GM19395 (cell line): Measurements from ENCODE around the gene ZNF385D.

ENCODE experiments used
- ATAC-seq: cut with Tn5 transposase; IDR thresholded peaks from one replicate; pipeline ENCODE4 v1.9.1; 2021; ENCODE audit warnings: mild to moderate bottlenecking, moderate library complexity; ENCODE audit not compliant: unreplicated experiment

The ZNF385D gene

DNA sequence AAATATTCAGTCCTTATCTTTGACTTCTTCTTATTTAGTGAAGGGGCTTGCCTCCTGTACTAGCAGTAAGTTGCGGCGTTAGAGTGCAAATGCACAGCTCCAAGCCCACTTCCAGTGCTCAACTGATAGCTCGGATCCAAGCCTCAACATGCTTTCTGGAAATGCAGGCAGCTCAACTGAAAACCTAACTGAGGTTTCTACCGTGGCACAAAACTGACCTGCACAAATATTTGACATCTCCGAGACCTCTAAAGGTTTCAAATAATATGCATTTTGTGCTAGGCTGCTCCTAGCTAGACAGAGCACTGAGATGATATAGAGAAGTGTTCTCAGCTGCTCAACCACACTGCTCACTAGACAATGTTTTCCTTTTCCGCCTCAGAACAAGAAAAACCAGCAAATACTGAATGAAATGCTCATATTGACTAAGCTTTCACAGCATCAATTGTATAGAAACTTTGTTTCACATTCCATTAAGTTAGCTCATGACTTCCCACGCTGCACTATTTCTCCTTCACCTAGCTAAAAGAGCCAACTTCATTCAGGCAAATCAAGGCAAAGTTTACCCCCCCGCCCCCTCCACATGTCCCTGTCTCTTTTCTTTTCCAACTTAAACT, 822 bp downstream of the ZNF385D start:
- no peak for ATAC-seq

DNA sequence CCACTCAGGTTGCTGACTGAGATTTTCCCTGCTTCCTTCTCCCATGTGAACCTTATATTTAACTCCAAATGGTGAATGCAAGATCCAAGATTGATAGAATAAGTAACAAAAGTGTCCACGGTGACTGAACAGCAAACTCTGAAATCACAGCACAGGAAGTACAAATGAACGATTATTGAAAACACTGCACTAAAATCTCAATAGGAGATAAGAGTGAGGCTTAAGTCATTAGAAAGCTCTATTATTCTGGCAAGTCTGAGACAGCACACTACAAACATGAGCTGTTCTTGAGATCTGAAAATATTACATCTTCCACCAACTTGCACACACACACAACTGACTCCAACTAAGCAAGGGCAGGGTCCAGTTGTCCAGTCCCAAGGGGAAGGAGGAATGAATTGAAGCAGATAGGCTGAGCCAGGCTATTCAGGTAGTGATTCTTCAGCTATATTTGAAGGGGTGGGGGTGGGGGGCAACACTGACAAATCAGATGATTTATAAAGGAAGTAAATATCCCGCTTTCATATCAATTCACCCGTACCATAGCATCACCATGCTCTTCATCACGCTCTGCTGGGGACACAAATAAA, 2.9 kb downstream of the ZNF385D start:
- ATAC-seq, result no peak

DNA sequence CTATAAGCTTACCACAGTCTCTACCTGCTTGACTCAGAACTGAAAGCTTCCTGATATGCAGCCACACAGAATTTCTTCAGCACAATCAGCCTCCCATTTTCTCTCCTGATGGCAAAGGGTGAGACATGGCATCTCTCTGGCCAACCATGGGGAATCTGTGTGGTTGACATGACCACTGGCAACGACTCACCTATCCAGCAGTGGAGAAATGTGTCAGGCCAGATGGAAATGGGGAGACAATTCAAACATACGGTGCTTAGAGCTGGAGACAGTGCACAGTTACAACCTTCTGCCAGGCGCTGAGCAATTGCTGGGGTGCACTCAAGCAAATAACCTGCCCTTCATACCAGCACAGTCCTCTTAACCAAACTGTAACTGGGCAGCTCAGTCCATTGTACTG, 3.6 kb downstream of the ZNF385D start:
- no peak for ATAC-seq

DNA sequence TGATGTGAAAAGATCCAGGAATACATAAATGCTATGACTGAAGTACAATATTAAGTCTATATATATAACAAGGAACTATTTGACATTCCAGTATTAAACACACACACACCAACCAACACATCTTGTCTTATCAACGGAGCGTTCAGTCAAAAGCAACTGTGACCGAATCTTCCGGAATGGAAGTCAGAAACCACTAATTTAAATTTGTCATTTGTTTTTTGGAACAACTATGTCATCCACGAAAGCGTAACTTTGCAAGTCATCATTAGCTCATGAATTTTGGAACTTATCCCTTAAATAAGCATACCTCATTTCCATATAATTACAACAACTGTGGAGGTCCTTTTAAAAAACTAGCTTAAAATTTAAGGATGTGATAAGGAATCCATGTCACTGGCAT, 5.0 kb downstream of the ZNF385D start:
- ATAC-seq, result no peak

DNA sequence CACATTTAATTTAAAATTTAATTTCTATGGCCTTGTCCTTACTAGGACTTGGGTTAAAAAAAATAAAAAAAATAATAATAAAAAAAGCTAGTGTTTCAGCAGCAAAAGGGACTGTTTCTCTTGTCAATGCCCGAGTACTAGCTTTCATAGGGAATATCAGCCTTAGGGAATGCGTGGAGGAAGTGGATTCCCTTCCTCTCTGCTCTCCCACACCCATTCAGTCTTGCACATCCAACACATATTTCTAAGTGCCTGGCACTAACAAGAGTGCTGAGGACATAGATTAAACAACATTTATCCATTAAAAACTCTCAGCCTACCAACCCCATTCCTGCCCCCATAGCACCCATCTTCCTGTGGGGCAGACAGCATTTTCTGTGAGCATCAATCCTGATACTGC, 6.2 kb downstream of the ZNF385D start:
- ATAC-seq, result no peak

DNA sequence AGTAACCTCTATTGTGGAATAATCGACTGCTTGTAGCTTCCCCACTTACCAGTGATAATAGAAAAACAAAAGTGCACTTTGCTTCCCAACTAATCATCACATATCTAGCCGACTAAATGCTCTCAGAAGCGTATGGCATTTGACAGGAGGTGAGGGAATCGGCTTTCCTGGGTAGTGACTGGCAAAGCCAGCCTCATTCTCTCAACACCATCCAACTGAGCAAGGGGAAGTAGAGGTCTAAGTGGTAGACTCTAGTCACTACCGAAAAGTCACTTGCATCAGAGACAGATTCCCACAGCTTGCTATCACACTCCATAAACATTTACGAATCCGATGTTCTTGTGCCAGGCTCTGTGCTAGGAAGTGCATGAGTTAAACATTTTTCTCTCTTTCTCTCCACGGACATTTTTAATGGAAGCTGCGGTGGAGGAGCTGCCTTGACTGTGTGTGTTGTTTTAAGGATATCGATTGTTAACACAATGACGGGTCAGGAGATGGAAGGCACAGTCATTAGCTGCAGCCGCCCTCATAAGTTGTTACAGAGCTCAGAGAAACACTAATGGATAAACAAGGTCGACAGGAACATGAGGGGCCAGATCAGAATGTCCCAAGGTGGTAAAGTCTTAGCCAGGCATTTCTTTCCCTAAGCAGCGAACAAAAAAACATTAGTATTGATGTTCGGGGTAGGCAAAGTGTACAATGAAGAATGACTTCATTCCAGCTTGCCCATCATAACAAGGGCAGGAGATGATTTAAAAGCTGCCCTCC, 11.9 kb downstream of the ZNF385D start:
- no peak for ATAC-seq

DNA sequence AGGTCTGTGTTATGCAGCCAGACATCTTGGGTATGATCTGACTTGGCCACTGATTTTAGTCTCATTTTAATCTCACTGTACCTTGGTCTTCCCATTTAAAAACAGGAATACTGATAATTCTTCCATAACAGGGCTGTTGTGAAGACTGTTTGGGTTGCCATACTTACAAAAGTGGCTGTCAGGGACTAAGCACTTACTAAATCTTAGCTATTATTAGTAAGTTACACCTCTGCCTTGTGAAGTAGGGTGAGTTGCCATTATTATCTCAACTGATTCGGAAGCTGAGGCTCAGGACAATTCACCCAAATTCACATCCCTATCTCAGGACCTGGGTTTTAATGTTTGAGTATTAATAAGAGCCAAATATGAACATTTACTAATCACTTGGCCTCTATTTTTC, 12.7 kb downstream of the ZNF385D start:
- no peak for ATAC-seq

DNA sequence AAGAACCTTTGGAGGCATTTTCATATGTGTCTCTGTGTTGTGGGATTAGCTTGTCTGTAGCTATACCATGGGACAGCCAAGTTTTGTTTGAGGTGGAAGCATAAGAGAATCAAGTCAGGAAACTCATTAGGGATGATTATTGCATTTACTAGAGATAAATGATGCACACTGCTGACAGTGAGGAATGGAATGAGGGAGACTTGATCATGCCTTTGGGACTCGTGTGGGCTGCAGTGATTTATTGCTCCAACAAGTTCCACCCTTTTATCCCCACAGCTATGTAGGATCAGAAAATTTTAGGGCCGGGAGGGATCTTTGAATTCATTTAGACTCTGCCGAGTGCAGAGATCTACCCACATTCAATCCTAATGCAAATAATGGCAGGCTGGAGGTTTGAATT, 16.3 kb downstream of the ZNF385D start:
- no peak for ATAC-seq

DNA sequence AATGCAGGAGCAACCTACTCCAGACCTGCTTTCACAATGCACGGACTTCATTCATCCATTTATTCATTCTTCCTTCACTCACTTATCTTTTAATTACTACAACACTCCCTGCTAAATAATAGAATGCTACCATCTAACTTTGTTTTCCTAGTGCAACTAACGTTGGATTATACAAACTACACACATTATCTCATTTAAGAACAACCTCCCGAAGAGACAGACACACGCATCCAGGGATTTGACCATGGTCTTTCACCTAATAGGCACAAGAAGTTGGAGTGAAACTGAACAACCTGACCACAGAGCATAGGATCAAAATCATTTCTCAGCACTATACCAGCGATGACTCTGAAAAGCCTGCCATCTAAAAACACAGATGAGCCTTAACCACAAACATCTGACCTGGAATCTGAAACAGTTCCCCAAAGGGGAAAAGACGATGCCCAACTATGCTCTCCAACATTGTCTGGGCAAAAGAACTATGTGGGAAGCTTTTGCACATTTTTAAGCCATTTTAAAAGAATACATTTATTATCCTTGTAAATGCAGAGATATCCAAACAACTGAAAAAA, 21.0 kb downstream of the ZNF385D start:
- ATAC-seq, result no peak

DNA sequence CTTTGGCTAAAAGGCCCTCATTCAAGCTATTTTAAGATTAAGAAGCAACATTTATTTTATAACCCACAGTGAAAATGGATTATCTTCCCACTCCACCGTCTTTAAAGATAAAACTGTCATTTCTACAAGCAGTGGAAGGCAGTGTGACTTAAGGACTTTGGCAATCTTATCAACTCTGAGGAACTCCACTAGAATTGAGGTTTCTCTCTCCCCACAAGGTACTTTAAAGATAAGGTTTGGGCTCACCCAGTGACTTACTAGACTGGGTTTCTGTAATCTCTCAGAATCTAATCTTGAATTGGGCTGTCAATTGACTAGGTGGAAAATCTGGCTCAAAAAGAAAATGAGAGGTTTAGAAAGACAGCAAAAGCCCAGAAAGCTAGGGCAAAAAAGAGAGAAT, 21.7 kb downstream of the ZNF385D start:
- no peak for ATAC-seq

DNA sequence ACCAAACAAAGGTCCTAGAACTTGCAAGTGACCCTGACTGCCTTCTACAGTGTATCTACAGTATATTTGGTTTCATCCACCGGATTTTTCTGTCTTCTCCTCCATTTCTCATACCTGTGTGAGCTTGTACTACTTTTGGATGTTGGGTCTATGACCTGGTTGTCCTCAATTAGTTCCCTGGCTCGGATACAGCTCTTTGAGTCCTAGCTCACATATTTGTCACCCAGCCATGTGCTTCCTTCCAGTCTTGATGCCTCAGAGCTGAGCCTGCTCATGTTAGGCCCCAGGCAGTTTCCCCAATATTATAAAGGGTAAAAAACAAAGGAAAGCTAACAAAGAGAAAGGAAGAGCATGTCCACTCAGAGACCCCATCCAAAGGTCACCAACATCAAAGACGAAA, 28.2 kb downstream of the ZNF385D start:
- no peak for ATAC-seq

DNA sequence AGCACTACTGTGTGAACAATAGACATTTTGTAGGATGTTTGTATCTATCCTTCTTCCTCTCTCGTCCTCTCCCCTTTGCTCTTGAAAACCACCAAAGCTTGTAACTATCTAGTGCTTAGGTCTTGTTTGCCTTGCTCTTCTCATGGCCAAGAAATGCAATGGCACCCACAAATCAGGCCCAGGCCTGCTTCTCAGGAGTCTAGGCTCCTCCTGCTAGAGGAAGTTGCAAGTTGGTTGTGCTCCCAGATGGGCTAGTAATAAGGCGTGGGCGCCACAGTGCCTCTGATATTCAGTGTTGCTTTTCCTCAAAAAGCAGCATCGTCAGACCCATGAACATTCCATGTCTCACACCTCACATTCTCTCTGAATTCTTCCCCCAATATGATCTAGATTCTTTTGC, 28.7 kb downstream of the ZNF385D start:
- ATAC-seq, result no peak

DNA sequence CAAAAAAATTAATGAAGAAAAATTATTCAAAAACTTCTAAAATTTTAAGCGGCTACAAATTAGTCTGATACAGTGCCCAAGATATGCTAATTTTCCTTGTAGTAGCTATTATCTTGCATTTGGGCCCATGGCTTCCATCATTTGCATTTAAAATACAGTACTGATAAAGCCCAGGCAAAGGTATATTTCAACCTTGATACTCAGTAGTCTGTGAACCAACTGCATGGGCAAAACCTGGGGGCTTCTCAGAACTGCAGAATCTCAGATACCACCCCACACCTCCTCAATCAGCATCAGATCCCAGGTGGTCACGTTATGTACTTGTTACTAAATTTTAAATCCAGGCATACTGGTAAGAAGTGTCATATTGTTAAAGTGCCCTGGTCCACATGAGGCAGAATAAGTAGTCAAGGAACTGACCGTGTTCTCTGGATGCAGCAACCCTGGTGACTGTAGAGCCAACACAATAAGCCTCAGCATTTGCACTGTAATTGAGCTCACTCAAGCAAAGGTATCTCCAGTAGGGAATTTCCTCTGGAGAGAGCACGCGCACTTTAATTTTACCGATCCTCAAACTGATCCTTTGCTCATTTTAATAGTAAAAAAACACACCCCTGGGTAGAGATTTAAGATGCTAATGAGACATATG, 31.9 kb downstream of the ZNF385D start:
- no peak for ATAC-seq

DNA sequence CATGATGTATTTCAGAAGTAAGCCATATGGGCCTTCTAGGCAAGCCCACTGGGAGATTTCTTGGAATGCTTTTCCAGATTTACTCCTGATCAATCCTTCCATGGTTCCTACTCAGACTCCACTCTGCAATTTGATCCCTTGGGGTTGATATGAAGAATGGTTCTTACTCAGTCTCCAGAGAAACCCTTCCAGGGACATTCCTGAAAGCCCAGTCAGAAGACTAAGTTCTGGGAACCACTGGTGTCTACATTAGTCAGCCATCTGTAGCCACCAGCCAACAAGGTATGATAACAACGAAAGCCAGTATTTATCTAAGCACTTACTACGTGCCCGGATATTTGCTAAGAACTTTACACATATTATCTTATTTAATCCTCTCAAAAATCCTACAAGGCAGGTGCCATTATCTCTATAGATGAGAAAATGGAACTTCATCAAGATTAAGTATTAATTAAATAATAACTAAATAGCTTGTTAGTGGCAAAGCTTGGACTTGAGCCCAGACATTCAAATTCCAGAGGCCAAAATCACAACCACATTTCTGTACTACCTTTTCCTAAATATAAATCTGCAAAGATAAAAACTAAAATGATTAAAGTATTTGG, 32.7 kb downstream of the ZNF385D start:
- ATAC-seq, result no peak

DNA sequence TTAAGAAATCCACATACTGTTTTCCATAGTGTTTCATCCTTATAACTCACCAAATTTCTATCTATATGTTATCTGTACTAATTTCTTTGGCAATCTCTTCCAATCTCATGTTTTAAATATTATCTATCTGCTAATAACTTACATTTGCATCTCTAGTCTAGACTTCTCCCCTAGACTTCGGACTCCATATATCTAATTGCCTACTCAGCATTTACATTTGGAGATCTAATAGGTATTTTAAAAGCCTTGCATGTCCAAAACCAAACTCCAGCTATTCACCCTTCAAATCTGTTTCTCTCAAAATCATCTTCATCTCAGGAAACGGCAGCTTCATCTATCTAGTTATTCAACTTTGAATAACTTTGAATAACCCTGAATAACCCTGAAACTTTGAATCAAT, 35.3 kb downstream of the ZNF385D start:
- no peak for ATAC-seq

DNA sequence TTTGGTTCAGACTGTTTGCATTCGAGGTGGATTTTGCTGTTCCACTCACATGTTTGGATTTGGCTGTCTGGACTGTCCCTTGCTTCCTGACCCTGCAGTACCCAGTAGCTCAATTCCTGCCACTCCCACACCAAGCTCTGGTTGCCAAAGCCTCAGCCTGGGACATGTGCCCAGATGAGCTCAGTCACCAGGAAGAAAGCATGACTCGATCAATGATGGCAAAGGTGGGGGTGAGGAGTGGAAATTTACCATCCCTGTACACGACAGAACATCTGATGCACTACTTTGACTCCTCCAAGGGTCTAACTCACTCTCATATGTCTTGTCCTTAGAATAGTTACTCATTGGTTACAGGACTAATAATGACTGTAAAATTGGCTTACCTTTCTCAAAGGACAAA, 45.2 kb downstream of the ZNF385D start:
- no peak for ATAC-seq

DNA sequence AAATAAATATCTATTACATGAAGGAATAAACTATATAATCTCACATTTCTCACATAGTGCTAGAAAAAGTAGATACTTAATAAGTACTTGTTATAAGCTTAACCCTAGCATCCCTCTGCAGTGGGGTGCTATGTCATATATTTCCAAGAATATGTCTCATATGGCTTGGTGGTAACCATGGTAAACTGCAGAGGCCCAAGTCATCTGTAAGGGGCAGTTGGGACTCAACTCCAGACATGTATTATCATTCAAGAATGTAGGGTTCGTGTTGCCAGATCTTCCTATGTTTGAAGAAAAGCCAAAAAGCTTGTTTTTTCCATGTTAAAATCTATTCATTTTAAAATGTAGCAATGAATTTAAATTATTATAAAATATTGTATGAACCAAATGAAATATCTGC, 46.2 kb downstream of the ZNF385D start:
- ATAC-seq, result no peak

DNA sequence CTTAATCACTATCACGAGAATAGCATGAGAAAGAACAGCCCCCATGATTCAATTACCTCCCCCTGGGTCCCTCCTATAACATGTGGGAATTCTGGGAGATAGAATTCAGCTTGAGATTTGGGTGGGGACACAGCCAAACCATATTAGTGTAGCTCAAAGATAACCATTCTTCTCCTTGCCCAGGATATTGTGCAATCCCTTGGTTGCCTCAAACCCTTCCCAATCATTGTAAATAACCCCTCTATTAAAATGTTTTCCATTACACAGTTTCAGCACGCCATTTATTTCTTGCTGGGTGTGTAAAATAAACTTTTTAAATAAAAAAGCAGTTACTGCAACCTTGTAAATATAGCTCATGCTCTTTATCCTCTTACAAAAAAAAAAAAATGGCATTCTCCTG, 47.7 kb downstream of the ZNF385D start:
- ATAC-seq, result no peak

DNA sequence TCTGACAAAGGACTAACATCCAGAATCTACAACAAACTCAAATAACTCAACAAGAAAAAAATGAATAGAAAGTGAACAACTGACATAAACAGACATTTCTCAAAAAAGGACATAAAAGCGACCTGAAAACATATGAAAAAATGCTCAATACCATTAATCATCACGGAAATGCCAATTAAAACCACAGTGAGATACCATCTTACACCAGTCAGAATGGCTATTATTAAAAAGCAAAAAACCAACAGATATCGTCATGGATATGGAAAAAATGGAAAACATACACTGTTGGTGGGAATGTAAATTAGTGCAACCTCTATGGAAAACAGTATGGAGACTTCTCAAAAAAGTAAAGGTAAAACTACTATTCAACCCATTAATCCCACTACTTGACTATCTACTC, 53.3 kb downstream of the ZNF385D start:
- no peak for ATAC-seq

DNA sequence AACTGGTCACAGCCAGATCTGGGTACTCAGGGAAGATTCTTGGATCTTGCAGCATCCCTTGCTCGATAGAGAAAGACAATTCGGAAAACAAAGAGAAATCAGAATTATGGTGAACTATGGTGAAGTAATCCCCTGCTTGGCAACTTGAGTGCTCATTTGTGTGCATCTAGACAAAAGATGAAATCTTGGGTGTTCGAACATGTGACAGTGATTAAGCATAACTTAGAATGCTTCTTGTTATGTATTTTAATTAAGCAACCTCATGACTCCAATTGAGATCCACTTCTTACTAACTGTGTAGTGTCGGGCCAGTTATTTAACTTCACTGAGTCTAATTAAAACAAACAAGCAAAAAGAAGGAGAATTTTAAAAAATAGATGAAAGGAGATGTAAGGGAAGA, 56.5 kb downstream of the ZNF385D start:
- ATAC-seq, result no peak

DNA sequence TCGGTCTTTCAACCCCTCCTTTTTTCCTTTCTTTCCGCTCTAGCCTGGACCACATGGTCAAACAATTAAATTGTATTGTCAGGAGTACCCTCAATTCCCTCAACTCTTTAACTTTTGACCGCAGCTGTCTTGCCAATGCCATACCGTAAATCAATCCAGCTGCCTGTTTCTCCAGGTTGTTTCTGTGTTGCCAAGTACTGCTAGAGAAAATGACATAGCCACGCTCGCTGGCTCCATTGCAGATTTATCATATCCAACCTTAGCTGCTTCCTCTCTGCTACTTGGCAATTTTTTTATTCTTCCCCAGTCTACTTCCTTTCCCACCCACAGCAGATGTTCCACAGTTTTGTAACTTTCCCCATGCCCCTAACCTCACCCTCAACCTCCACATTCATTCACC, 60.0 kb downstream of the ZNF385D start:
- no peak for ATAC-seq
